HG02973 (cell line): ENCODE results near the gene RING1.

Experiments used
- ATAC-seq: cut with Tn5 transposase; IDR thresholded peaks from one replicate; pipeline ENCODE4 v1.9.1; 2021; ENCODE audit warnings: moderate library complexity; ENCODE audit not compliant: unreplicated experiment

Gene RING1

GRCh38 chr6:33171880-33172687 lies 36.2 kb upstream of the RING1 start:
- ATAC-seq: no peak

GRCh38 chr6:33172688-33173534 lies 35.4 kb upstream of the RING1 start:
- ATAC-seq: no peak

GRCh38 chr6:33173535-33174180 lies 34.6 kb upstream of the RING1 start:
- ATAC-seq: no peak

GRCh38 chr6:33174784-33175183 lies 33.5 kb upstream of the RING1 start:
- no peak for ATAC-seq

GRCh38 chr6:33175436-33176069 lies 32.7 kb upstream of the RING1 start:
- no peak for ATAC-seq

GRCh38 chr6:33176906-33177305 lies 31.4 kb upstream of the RING1 start:
- ATAC-seq: no peak

GRCh38 chr6:33177552-33178446 lies 30.5 kb upstream of the RING1 start:
- ATAC-seq: no peak

GRCh38 chr6:33178755-33179475 lies 29.4 kb upstream of the RING1 start:
- ATAC-seq: no peak

- no peak for ATAC-seq
Measured at GRCh38 chr6:33181141-33181540, 27.2 kb upstream of the RING1 start.

- ATAC-seq: no peak
Measured at GRCh38 chr6:33183071-33183683, 25.1 kb upstream of the RING1 start.

- ATAC-seq: no peak
Measured at GRCh38 chr6:33185190-33185589, 23.1 kb upstream of the RING1 start.

- ATAC-seq: no peak
Measured at GRCh38 chr6:33185654-33186187, 22.6 kb upstream of the RING1 start.

GRCh38 chr6:33187809-33188208 lies 20.5 kb upstream of the RING1 start:
- ATAC-seq: no peak

GRCh38 chr6:33189164-33189563 lies 19.1 kb upstream of the RING1 start:
- no peak for ATAC-seq

- no peak for ATAC-seq
Measured at GRCh38 chr6:33189625-33190448, 18.5 kb upstream of the RING1 start.

GRCh38 chr6:33190504-33191107 lies 17.7 kb upstream of the RING1 start:
- ATAC-seq: no peak

GRCh38 chr6:33191383-33192104 lies 16.8 kb upstream of the RING1 start:
- no peak for ATAC-seq
